ENCODE results near the gene DDI2. TPM values are rescaled to one million over a fixed set of nuclear protein-coding genes. Genes with fewer than 3 reads are reported as not detected.

The DDI2 gene
- total RNA-seq, 1 experiment from 2014 or later = 27.0 TPM

GRCh38 chr1:15625056-15625917 is 8.0 kb downstream of the DDI2 start:
- TF ChIP-seq CTCF (IDR thresholded peaks at IDR 0.05; ENCODE audit: unreplicated experiment) = no peak
- Mint-ChIP-seq H3K9me3 (ENCODE audit: low read depth, unreplicated experiment) (no peaks in the 10 kb centered on the region), H3K4me3 (ENCODE audit: low read depth, unreplicated experiment) (no peak overlapping the region), H3K36me3 (ENCODE audit: insufficient read depth, unreplicated experiment) (peaks cover 14% of the 10 kb centered on the region), H3K27ac (ENCODE audit: unreplicated experiment) (no peak overlapping the region), H3K4me1 (ENCODE audit: low read depth, unreplicated experiment) (peaks cover 18% of the 10 kb centered on the region), H3K27me3 (ENCODE audit: unreplicated experiment) (no peaks in the 10 kb centered on the region)
- DNase-seq = no peak
- no TSS peak for BruUV-seq (replicated peaks)
- CTCF ChIA-PET = interaction anchor here (0.7 kb wide), 1 partner anchor 100 kb away, joined by 3 read pairs; no protein-coding TSS in a partner anchor
- intact Hi-C loops (cut with micrococcal nuclease; ENCODE audit: unreplicated experiment) = no loop called here

- intact Hi-C loops (cut with micrococcal nuclease; ENCODE audit: unreplicated experiment) = no loop called here
- H3K27ac Mint-ChIP-seq (ENCODE audit: unreplicated experiment) = no peak overlapping the region
- no peak overlapping the region for H3K4me3 Mint-ChIP-seq (ENCODE audit: low read depth, unreplicated experiment)
- CTCF ChIA-PET = interaction anchor here (0.6 kb wide), 1 partner anchor 377 kb away, joined by 3 read pairs; no protein-coding TSS in a partner anchor
- peaks cover 12% of the 10 kb centered on the region for H3K4me1 Mint-ChIP-seq (ENCODE audit: low read depth, unreplicated experiment)
- H3K9me3 Mint-ChIP-seq (ENCODE audit: low read depth, unreplicated experiment) = no peaks in the 10 kb centered on the region
- H3K27me3 Mint-ChIP-seq (ENCODE audit: unreplicated experiment) = no peaks in the 10 kb centered on the region
- DNase-seq = no peak
- peaks cover 19% of the 10 kb centered on the region for H3K36me3 Mint-ChIP-seq (ENCODE audit: insufficient read depth, unreplicated experiment)
- BruUV-seq (replicated peaks) = no TSS peak
- no peak for TF ChIP-seq CTCF (IDR thresholded peaks at IDR 0.05; ENCODE audit: unreplicated experiment)
Observed at GRCh38 chr1:15626269-15626950, 9.2 kb downstream of the DDI2 start.

GRCh38 chr1:15627343-15627988 is 10.2 kb downstream of the DDI2 start:
- Mint-ChIP-seq H3K27me3 (ENCODE audit: unreplicated experiment) (no peaks in the 10 kb centered on the region), H3K4me1 (ENCODE audit: low read depth, unreplicated experiment) (peaks cover 7% of the 10 kb centered on the region), H3K4me3 (ENCODE audit: low read depth, unreplicated experiment) (no peak overlapping the region), H3K9me3 (ENCODE audit: low read depth, unreplicated experiment) (no peaks in the 10 kb centered on the region), H3K27ac (ENCODE audit: unreplicated experiment) (no peak overlapping the region), H3K36me3 (ENCODE audit: insufficient read depth, unreplicated experiment) (peaks cover 24% of the 10 kb centered on the region)
- intact Hi-C loops (cut with micrococcal nuclease; ENCODE audit: unreplicated experiment) = no loop called here
- DNase-seq = no peak
- BruUV-seq (replicated peaks) = no TSS peak
- CTCF ChIA-PET = interaction anchor here (0.6 kb wide), 1 partner anchor 379 kb away, joined by 3 read pairs; no protein-coding TSS in a partner anchor
- TF ChIP-seq CTCF (IDR thresholded peaks at IDR 0.05; ENCODE audit: unreplicated experiment) = no peak

- peaks cover 2% of the 10 kb centered on the region for H3K4me1 Mint-ChIP-seq (ENCODE audit: low read depth, unreplicated experiment)
- H3K9me3 Mint-ChIP-seq (ENCODE audit: low read depth, unreplicated experiment) = no peaks in the 10 kb centered on the region
- H3K36me3 Mint-ChIP-seq (ENCODE audit: insufficient read depth, unreplicated experiment) = peaks cover 24% of the 10 kb centered on the region
- H3K27ac Mint-ChIP-seq (ENCODE audit: unreplicated experiment) = no peak overlapping the region
- intact Hi-C loops (cut with micrococcal nuclease; ENCODE audit: unreplicated experiment) = no loop called here
- no peak overlapping the region for H3K4me3 Mint-ChIP-seq (ENCODE audit: low read depth, unreplicated experiment)
- no peak for DNase-seq
- no peaks in the 10 kb centered on the region for H3K27me3 Mint-ChIP-seq (ENCODE audit: unreplicated experiment)
- no TSS peak for BruUV-seq (replicated peaks)
- CTCF ChIA-PET = no interaction called here
- no peak for TF ChIP-seq CTCF (IDR thresholded peaks at IDR 0.05; ENCODE audit: unreplicated experiment)
Observed at GRCh38 chr1:15628003-15628402, 10.7 kb downstream of the DDI2 start.

Data from Calu3 (cell line).